Mesodermal cell (in vitro differentiated cells): ENCODE measurements around the gene STS.

Experiments used
- H3K27ac ChIP-seq: 2 replicates; pipeline ENCODE4 v1.7.0; 2013; ENCODE audit warnings: mild to moderate bottlenecking, low read depth, low read length, moderate library complexity; ENCODE audit not compliant: severe bottlenecking
- H3K36me3 ChIP-seq: 2 replicates; pipeline ENCODE4 v1.7.1; 2013; ENCODE audit warnings: mild to moderate bottlenecking, low read length, moderate library complexity; ENCODE audit not compliant: control insufficient read depth, insufficient read depth
- H3K4me1 ChIP-seq: one replicate; pipeline ENCODE4 v1.7.1; 2013; ENCODE audit warnings: mild to moderate bottlenecking, low read length; ENCODE audit not compliant: insufficient read depth, control insufficient read depth, poor library complexity, severe bottlenecking
- H3K4me3 ChIP-seq: 2 replicates; pipeline ENCODE4 v1.7.0; 2013; ENCODE audit warnings: low read length, control low read depth, mild to moderate bottlenecking; ENCODE audit not compliant: insufficient read depth, poor library complexity, severe bottlenecking; ENCODE audit errors: extremely low read depth
- H3K9me3 ChIP-seq: 2 replicates; pipeline ENCODE4 v1.7.1; 2013; ENCODE audit warnings: mild to moderate bottlenecking, low read length, moderate library complexity; ENCODE audit not compliant: control insufficient read depth
- WGBS, 2 experiments: methylation state at CpG; one replicate each; pipeline ENCODE4 v1.1.5; 2013; ENCODE audit warnings: missing lambda C conversion rate in 2 of 2; ENCODE audit not compliant: insufficient coverage in 2 of 2; 5-methylcytosine and 5-hydroxymethylcytosine counted together

STS gene

DNA sequence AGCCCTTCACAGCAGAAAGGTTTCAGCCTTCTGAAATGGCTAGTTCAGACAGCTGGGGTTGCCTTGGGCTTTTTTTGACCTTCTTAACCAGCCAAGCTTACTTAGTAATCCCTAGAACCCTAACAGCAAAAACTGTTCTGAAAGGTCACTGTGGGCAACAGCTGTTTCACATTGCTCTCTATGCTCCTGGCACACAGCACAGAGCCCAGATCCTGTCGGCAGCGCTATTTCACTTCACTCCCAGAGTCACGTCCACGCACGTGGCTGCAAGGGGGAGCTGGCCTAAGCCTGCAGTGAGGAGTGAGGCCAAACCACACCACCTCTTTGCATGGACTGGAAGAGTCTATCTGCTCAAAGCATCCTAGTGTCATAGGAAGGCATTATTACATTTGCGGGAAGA is 32.0 kb upstream of the STS start:
- H3K36me3 ChIP-seq, result no peaks in the 10 kb centered on the region
- H3K9me3 ChIP-seq, result no peaks in the 10 kb centered on the region
- H3K4me1 ChIP-seq, result peaks cover 7% of the 10 kb centered on the region
- 100% methylated on average over 1 of the region's 6 CpGs; no CpG with 5 or more reads in 1 of the 2 experiments for WGBS, 2 experiments
- H3K27ac ChIP-seq, result no peak overlapping the region
- H3K4me3 ChIP-seq, result no peak overlapping the region

DNA sequence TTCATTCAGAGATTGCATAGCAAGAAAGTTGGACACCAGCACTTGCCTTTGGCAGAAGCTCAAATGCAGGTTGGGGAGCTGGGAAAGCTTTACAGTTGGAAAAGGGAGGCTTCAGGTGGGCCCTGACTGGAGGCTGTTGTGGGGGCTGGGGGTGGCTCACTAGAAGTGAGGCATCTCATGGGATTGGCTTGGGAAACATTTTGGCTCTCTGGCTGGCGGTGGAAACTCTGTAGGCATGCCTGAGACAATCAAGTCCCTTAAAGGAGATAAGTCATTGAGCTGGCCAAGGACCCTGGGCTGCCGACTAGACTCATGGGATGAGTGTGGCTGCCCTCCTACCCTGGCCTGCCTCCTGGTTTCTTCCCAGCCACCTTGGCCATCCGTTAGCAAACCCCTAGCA is 31.4 kb upstream of the STS start:
- no peak overlapping the region for H3K4me3 ChIP-seq
- H3K27ac ChIP-seq, result no peak overlapping the region
- H3K9me3 ChIP-seq, result no peaks in the 10 kb centered on the region
- peaks cover 5% of the 10 kb centered on the region for H3K4me1 ChIP-seq
- 80 to 93% methylated on average over 1 to 2 of the region's 3 CpGs for WGBS, 2 experiments
- H3K36me3 ChIP-seq, result no peaks in the 10 kb centered on the region

DNA sequence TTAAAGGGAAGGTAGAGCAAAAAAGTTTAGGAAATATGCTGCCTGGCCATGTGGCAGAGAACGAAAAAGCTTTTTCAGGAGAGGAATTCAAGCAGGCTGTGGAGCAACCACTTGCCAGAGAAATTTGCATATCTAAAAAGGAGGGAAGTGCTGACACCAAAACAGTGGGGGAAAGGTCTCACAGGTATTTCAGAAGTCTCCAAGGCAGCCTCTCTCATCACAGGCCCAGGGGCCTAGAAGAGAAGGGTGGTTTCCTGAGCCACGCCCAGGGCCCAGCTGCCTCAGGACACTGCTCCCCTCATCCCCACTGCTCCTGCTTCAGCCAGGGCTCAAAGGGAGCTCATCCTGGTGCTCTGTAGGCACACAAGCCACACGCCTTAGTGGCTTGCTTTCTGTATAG is 29.9 kb upstream of the STS start:
- WGBS, 2 experiments, result 70% methylated on average over 2 of the region's 3 CpGs; no CpG with 5 or more reads in 1 of the 2 experiments
- Histone ChIP-seq H3K9me3 (no peaks in the 10 kb centered on the region), H3K4me1 (no peaks in the 10 kb centered on the region), H3K27ac (no peak overlapping the region), H3K4me3 (no peak overlapping the region), H3K36me3 (no peaks in the 10 kb centered on the region)

DNA sequence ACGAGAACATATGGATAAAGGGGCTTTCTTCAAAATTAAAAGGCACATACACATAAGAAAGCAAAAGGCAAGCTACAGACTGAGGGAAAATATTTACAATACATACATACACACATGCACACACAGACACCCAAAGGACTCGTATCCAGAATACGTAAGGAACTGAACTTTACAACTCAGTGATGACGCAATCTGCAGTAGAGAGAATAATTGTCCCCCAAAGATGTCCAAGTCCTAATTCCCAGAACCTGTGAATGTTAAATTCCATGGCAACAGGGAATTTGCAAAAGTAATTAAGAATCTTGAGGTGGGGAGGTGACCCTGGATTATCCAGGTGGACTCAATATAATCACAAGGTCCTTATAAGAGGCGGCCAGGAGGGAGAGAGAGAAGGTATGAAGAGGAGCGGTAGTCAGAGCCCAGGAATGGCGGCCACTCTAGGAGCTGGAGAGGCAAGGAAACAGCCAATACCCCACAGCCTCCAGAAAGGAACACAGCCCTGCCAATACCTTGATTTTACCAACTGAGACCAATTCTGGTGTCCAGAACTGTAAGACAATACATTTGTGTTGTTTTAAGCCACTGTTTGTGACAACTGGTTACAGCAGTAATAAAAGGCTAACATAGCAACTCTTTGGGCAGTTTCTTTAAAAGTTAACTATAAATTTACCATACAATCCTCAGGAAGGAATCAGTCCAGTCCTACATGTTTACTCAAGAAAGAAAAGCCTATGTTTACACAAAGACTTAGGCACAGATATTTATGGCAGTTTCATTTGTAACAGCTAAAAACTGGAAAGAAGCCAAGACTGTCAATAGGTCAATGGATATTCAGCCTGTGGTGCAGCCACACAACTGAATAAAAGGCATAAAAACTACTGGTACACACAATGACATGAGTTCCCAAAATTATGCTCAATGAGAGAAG is 27.3 kb upstream of the STS start:
- H3K27ac ChIP-seq, result no peak overlapping the region
- H3K4me1 ChIP-seq, result no peaks in the 10 kb centered on the region
- H3K4me3 ChIP-seq, result no peak overlapping the region
- no peaks in the 10 kb centered on the region for H3K36me3 ChIP-seq
- H3K9me3 ChIP-seq, result no peaks in the 10 kb centered on the region
- no CpG with 5 or more reads among the region's 7 CpGs for WGBS, 2 experiments

DNA sequence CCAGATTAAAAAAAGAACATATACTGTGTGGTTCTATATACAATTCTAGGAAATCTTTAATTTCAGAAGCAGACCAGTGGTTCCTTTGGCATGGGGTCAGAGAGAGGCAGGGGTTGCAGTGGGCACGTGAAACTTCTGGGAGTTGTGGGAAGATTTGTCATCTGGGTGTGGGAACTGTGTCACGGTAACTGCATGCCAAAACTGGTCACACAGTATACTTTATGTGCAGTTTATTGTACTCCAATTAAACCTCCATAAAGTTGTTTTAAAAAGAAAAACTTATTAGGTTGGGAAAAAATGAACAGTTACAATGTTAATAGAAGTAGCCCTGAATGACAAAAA is 26.7 kb upstream of the STS start:
- H3K4me3 ChIP-seq, result no peak overlapping the region
- no CpG with 5 or more reads among the region's 2 CpGs for WGBS, 2 experiments
- no peak overlapping the region for H3K27ac ChIP-seq
- no peaks in the 10 kb centered on the region for H3K36me3 ChIP-seq
- H3K9me3 ChIP-seq, result no peaks in the 10 kb centered on the region
- no peaks in the 10 kb centered on the region for H3K4me1 ChIP-seq

DNA sequence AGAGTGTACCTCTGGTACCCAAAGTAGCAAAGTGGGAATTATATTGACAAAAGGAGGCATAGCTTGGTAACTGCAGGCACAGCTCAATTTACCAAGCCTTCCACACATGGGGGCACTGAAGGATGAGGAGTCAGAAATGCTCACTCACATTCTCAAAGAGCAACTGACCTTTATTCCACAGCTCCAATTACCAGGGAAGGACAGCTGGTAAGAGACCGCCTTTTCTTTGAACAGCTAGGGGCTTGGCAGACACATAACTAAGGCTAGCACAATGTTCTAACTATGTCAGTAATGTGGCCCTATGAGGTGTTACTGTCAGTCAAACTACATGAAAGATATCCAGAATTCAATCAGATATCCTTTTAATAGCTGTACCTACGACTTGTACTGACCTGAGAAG is 20.5 kb upstream of the STS start:
- WGBS, 2 experiments, result no CpG with 5 or more reads among the region's 2 CpGs
- no peaks in the 10 kb centered on the region for H3K4me1 ChIP-seq
- H3K27ac ChIP-seq, result no peak overlapping the region
- no peak overlapping the region for H3K4me3 ChIP-seq
- peaks cover 3% of the 10 kb centered on the region for H3K36me3 ChIP-seq
- H3K9me3 ChIP-seq, result no peaks in the 10 kb centered on the region

DNA sequence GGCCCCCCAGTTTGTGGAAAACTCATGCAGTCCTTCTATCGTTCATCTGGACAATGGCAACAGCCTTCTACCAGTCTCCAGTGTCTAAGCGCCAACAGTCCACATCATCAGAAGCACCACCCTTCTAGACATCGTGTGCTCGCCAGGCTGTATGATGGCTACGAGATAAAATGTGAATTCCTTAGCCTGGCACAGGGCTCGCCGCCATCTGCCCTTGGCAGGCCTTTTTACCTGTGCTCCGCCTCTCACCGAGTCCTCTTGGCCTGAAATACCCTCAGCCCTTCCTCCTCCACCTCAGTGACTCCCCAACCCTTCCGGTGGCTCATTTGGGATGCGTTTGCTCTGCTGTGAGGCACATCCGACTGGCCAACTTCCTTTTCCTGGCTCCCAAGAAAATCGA is 15.9 kb upstream of the STS start:
- Histone ChIP-seq H3K4me1 (peaks cover 12% of the 10 kb centered on the region), H3K36me3 (no peaks in the 10 kb centered on the region), H3K9me3 (no peaks in the 10 kb centered on the region), H3K27ac (no peak overlapping the region), H3K4me3 (no peak overlapping the region)
- WGBS, 2 experiments, result 100% methylated on average over 3 of the region's 13 CpGs; no CpG with 5 or more reads in 1 of the 2 experiments

DNA sequence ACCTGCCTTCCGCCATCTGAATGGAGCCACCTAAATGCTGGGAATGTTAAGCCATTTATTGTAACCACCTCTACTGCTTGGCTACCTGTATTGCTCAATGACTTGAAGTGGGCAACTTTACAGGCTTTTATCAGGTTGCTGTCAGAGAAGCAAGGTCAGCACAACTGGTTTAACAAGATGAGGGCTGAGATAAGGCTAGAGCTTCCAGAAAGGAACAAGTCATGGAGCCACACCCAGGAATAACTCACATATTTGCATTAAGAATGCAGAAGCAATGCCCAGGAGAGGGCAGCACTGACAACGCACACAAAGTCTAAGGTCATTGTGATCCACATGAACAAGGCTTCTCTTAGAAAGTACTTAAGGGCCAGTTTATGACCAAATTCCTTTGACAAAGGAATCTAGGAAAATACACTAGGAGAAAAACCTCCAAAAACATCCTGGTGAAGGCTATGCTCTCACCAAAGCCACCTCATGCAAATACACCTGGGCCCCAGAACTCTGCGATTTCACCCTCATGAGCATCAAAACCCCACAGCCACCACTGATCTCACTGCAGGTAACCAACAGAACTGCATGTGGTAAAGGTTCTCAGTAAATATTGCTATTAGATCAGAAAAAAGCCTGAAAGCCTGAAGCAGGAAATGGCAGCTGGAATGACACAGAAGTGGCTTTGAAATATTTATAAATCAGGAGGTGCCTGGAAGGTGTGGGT is 15.0 kb upstream of the STS start:
- H3K27ac ChIP-seq, result peak overlapping the region; percentile 76
- no peaks in the 10 kb centered on the region for H3K9me3 ChIP-seq
- peaks cover 12% of the 10 kb centered on the region for H3K4me1 ChIP-seq
- no peak overlapping the region for H3K4me3 ChIP-seq
- no peaks in the 10 kb centered on the region for H3K36me3 ChIP-seq
- WGBS, 2 experiments, result 60% methylated on average over 1 of the region's 3 CpGs; no CpG with 5 or more reads in 1 of the 2 experiments

DNA sequence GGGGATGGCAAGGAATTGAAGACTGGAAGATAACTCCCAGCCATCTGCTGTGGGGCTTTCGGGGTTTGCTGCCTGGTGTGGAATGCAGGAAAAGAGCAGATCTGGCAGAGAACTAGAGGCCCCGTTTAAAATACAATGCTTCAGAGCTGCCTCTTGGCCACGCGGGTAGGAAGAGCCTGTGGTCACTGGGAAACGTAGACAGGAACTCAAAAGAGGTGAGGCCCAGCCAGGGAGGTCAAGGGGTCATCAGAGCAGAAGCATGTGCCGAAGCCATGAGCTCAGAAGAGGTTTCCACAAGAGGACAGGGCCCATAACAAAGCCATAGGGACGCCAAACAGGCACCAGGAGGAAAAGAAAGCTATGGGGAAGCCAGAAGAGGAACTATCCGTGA is 14.5 kb upstream of the STS start:
- Histone ChIP-seq H3K9me3 (no peaks in the 10 kb centered on the region), H3K36me3 (no peaks in the 10 kb centered on the region), H3K4me1 (peaks cover 12% of the 10 kb centered on the region), H3K27ac (peak overlapping the region; percentile 76), H3K4me3 (no peak overlapping the region)
- 73 to 77% methylated on average over 5 to 6 of the region's 8 CpGs for WGBS, 2 experiments

DNA sequence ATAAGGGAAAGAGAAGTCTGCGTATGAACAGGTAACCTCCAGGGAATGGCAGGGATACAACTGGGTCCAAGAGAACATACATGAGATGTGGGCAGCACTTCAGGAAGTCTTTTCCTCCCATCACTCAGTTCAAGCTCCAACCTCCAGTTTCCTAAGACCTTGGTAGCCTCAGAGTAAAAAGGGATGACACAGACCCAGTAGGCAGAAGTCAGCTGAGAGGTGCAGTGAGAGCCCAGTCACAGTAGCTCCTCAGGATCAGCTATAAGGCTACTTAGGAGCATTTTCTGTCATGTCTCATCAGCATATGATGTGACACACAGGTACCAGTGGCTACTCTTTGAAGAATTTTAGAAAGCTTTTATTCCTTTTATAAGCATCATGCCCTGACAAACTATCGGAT is 12.5 kb upstream of the STS start:
- Histone ChIP-seq H3K36me3 (no peaks in the 10 kb centered on the region), H3K9me3 (no peaks in the 10 kb centered on the region), H3K4me1 (peaks cover 12% of the 10 kb centered on the region), H3K27ac (no peak overlapping the region), H3K4me3 (no peak overlapping the region)
- WGBS, 2 experiments, result 100% methylated on average over 1 of the region's 2 CpGs; no CpG with 5 or more reads in 1 of the 2 experiments
